K562 (cell line): ENCODE data around the gene TSPAN16. TPM values are rescaled to one million over a fixed set of nuclear protein-coding genes. Genes with fewer than 3 reads are reported as not detected.
A peak's percentile ranks its signal among the peaks of the same experiment; 100 is the strongest.

Experiments used
- ARID4B ChIP-seq: sonication (generic); formaldehyde crosslinking; IDR thresholded peaks from 2 replicates; pipeline ENCODE4 v1.8.0; 2022; ENCODE audit warnings: mild to moderate bottlenecking, missing genetic modification reagents
- CHD2 ChIP-seq: IDR thresholded peaks from 2 replicates; pipeline ENCODE4 v1.6.1; 2011; ENCODE audit warnings: low read depth, low read length
- CTCFL ChIP-seq: IDR thresholded peaks from 2 replicates; pipeline ENCODE4 v1.6.1; 2011; ENCODE audit warnings: borderline replicate concordance, low read depth, mild to moderate bottlenecking, moderate library complexity, low read length; ENCODE audit not compliant: insufficient read depth, poor library complexity, severe bottlenecking
- IRF2 ChIP-seq: sonication (generic); formaldehyde crosslinking; IDR thresholded peaks from 2 replicates; pipeline ENCODE4 v1.8.1; 2022; ENCODE audit warnings: mild to moderate bottlenecking, missing genetic modification reagents
- NR3C1 ChIP-seq: sonication (generic); formaldehyde crosslinking; IDR thresholded peaks from 2 replicates; pipeline ENCODE4 v1.8.1; 2022; ENCODE audit warnings: missing genetic modification reagents
- PHF21A ChIP-seq: fragments of 450-650 bp; IDR thresholded peaks from 2 replicates; pipeline ENCODE4 v1.6.1; 2017; ENCODE audit warnings: low read depth, borderline replicate concordance
- SFPQ ChIP-seq: fragments of 200-400 bp; formaldehyde crosslinking; IDR thresholded peaks from 2 replicates; pipeline ENCODE4 v1.6.1; 2017; ENCODE audit warnings: mild to moderate bottlenecking, low read depth, low read length, moderate library complexity
- ZC3H11A ChIP-seq: IDR thresholded peaks from 2 replicates; pipeline ENCODE4 v1.6.1; 2012; ENCODE audit warnings: low read depth, low read length, improper control_type of control experiment
- ZNF436 ChIP-seq: fragments of 250-450, 450-650 bp; sonication (Bioruptor Pico); formaldehyde crosslinking; IDR thresholded peaks from 2 replicates; pipeline ENCODE4 v1.7.0; 2020; ENCODE audit warnings: mild to moderate bottlenecking
- polyA plus RNA-seq, 8 experiments: library from polyadenylated mRNA; depleted of rRNA in 4 of 8; stranded (reverse) in 5 of 8; unstranded in 3 of 8; fragments of >200 nt; fragmentation: Nextera tagmentation in 2 of 8; fragmentation: Illumina TruSeq in 1 of 8; extraction: Ambion mirVana in 2 of 8; extraction: Trizol in 1 of 8; gene quantifications; 2 replicates each; pipeline versions ENCODE4 v1.2.1 to v1.2.3, GENCODE V29; 2011 to 2014; ENCODE audit warnings: inconsistent platforms in 1 of 8, missing spikeins in 1 of 8
- total RNA-seq, 7 experiments: library from RNA; depleted of rRNA in 6 of 7; stranded (reverse); fragments of >200 nt in 6 of 7; fragmentation: Illumina TruSeq in 2 of 7; extraction: Trizol in 2 of 7; gene quantifications; 2 replicates each; pipeline versions ENCODE4 v1.2.1 to v1.2.3, GENCODE V29; 2011 to 2021; ENCODE audit warnings: low replicate concordance in 1 of 7
- TF ChIP-seq, protein P1 (sequence below), 2 experiments: IDR thresholded peaks; 2 replicates each; pipeline ENCODE4 v1.6.1; 2012; ENCODE audit warnings: improper control_type of control experiment in 2 of 2, low read depth in 2 of 2, low read length in 2 of 2, borderline replicate concordance in 1 of 2

TSPAN16 gene
- total and polyA plus RNA-seq, 9 of the 15 experiments (the other 6 are each of a cell fraction or from before 2014, with no cell fraction given): not detected

DNA sequence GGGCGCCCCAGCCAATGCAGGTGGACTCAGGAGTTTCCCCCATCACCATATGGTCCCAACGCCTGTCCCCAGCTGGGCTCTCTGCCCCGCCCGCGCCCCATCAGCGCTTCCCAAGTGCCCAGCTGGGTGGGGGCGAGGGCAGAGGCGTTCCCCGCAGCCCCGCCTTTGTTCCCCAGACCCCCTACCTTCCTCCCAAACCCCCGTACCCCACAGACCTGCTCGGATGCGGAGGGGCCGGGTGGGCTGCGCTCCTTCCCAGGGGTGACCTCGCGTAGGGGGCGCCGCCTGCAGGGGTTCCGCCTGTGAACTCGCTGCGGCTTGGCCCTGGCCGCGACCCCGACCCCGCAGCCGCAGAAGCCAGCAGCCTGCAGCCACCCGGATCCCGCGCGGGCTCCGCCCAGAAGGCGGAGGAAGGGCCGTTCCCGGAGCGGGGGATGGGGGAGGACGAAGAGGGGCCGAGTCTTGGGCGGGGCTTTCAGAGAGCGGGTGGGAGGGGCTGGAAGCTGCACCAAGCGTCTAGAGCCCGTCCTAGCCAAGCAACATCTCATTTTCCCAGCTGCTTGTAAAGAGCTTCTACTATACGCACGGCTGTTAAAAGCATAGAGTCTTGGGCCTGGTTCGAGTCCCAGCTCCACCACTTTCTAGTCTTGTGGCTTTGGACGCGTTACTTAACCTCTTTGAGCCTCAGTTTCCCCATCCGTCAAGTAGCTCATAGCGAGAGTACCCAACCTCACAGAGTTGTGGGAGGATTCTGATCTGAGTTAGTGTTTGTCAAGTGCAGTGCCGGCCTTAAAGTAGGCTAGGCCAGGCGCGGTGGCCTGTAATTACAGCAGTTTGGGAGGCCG is 43.5 kb downstream of the TSPAN16 start, which contains the start of gene RAB3D (continued):
- TF ChIP-seq SFPQ (no peak), IRF2 (CRISPR knock-in tag) (no peak), ARID4B (CRISPR knock-in tag) (no peak), NR3C1 (no peak), PHF21A (no peak), CHD2 (peak; percentile 49; the same call in 1 of the 2 replicates), ZC3H11A (no peak), ZNF436 (CRISPR knock-in tag) (no peak), CTCFL (no peak)
- TF ChIP-seq, protein P1, sequence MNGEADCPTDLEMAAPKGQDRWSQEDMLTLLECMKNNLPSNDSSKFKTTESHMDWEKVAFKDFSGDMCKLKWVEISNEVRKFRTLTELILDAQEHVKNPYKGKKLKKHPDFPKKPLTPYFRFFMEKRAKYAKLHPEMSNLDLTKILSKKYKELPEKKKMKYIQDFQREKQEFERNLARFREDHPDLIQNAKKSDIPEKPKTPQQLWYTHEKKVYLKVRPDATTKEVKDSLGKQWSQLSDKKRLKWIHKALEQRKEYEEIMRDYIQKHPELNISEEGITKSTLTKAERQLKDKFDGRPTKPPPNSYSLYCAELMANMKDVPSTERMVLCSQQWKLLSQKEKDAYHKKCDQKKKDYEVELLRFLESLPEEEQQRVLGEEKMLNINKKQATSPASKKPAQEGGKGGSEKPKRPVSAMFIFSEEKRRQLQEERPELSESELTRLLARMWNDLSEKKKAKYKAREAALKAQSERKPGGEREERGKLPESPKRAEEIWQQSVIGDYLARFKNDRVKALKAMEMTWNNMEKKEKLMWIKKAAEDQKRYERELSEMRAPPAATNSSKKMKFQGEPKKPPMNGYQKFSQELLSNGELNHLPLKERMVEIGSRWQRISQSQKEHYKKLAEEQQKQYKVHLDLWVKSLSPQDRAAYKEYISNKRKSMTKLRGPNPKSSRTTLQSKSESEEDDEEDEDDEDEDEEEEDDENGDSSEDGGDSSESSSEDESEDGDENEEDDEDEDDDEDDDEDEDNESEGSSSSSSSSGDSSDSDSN (IDR thresholded peaks at IDR 0.05; ENCODE audit: borderline replicate concordance in 1 of 2, low read depth in 2 of 2, low read length in 2 of 2): no peak
